ENCODE measurements around the gene ST6GAL1.
"Not testable (repeated sequence)": the region's sequence is repeated elsewhere in the genome, so short reads cannot be mapped to it uniquely, and the experiment has no call there.

Gene ST6GAL1

DNA sequence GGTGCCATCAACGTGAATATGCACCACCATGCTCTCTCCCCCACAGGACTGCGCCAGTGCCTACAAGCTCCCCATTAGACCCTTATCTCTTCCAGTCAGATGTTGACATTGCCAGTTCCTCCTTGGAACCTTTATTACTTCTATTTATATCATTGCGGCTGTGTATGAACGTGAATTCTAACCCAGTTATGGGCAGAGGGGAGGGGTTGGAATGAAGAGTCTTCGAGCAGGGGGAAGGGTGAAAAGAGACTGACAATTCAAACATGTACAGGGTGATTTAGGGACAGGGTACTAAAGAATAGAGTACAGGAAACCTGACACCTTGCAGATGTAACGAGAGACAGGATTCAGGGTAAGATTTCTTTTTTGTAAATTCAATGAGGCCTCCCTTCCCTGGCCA lies 41.8 kb upstream of the ST6GAL1 start:
- TF ChIP-seq, protein P1, sequence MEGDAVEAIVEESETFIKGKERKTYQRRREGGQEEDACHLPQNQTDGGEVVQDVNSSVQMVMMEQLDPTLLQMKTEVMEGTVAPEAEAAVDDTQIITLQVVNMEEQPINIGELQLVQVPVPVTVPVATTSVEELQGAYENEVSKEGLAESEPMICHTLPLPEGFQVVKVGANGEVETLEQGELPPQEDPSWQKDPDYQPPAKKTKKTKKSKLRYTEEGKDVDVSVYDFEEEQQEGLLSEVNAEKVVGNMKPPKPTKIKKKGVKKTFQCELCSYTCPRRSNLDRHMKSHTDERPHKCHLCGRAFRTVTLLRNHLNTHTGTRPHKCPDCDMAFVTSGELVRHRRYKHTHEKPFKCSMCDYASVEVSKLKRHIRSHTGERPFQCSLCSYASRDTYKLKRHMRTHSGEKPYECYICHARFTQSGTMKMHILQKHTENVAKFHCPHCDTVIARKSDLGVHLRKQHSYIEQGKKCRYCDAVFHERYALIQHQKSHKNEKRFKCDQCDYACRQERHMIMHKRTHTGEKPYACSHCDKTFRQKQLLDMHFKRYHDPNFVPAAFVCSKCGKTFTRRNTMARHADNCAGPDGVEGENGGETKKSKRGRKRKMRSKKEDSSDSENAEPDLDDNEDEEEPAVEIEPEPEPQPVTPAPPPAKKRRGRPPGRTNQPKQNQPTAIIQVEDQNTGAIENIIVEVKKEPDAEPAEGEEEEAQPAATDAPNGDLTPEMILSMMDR (IDR thresholded peaks at IDR 0.05; ENCODE audit: low read depth, low read length), result no peak
- H3K4me3 ChIP-seq (ENCODE audit: low read depth, low read length), result no peak overlapping the region

DNA sequence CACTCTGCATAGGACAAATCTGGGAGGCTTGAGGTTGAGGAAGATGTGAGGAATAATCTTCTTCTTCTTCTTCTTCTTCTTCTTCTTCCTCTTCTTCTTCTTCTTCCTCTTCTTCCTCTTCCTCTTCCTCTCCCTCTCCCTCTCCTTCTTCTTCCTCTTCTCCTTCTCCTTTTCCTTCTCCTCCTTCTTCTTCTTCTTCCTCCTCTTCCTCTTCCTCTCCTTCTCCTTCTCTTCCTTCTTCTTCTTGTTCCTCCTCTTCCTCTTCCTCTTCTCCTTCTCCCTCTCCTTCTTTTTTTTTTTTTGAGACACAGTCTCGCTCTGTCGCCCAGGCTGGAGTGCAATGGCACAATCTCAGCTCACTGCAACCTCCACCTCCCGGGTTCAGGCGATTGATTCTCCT lies 40.6 kb upstream of the ST6GAL1 start:
- not testable (repeated sequence) for H3K4me3 ChIP-seq (ENCODE audit: low read depth, low read length)

DNA sequence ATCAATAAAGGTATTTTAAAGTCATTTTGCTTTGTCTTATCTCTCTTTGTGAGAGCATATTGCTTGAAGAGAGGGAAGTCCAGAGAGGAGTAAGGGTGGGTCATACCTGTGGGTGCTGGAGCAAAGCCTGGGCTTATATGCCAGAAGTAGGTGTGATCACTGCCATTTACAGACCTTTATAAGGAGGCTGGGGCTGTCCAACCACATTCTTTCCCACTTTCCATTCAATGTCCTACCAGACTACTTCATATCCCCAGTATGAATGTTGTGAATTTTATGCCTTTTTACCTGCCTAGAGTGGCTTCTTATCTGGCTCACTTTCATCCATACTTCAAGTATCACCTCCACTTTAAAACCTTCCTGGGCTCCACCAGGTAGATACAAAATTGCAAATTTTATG lies 39.4 kb upstream of the ST6GAL1 start:
- TF ChIP-seq, protein P1 (IDR thresholded peaks at IDR 0.05; ENCODE audit: low read depth, low read length), result no peak
- no peak overlapping the region for H3K4me3 ChIP-seq (ENCODE audit: low read depth, low read length)

DNA sequence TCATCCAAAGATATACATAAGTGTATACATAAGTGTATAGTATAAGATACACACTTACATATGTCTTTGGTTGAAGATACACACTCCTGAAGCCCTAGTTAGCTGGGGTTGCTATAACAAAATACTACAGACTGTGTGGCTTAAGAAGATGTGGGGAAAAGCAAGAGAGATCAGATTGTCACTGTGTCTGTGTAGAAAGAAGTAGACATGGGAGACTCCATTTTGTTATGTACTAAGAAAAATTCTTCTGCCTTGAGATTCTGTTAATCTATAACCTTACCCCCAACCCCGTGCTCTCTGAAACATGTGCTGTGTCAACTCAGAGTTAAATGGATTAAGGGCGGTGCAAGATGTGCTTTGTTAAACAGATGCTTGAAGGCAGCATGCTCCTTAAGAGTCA lies 37.3 kb upstream of the ST6GAL1 start:
- H3K4me3 ChIP-seq (ENCODE audit: low read depth, low read length), result not testable (repeated sequence)

DNA sequence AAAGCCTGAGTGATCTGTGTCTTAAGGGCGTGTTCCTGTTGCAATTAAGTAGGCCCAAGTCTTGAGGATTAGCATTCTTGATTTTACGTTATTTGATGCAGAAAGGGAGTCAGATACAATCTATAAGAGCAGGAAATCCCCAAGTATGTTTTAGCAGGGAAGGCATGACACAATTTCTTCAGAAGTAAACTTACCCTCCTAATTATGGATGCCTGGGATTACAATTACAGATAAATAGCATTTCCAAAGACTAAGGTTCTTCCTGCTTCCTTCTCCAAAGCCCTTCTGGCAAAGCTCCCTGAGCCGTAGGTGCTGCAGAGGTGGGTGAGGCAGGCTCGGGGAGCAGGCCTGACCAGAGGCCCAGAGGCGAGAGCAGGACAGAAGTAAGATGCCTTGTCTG lies 34.9 kb upstream of the ST6GAL1 start:
- H3K4me3 ChIP-seq (ENCODE audit: low read depth, low read length), result no peak overlapping the region
- TF ChIP-seq, protein P1 (IDR thresholded peaks at IDR 0.05; ENCODE audit: low read depth, low read length), result no peak

DNA sequence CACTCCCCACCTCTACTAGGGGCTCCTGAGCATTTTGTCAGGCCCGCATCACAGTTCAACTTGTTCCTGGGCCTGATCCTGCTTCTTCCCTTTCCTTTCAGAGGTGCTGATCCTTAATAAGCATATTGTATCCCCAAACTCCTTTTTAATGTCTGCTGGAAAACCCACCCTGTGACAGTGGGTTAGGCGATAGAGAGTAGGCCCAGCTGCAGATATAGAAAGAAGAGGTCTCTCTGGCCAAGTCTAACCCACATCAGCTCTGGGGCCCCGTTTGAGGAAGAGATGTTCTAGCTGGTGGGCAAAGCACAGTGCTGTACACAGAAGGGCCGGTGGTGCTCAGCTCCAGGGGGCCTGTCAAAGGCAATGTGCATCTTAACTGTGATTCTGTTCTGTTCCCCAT lies 34.3 kb upstream of the ST6GAL1 start:
- H3K4me3 ChIP-seq (ENCODE audit: low read depth, low read length), result no peak overlapping the region
- TF ChIP-seq, protein P1 (IDR thresholded peaks at IDR 0.05; ENCODE audit: low read depth, low read length), result no peak

DNA sequence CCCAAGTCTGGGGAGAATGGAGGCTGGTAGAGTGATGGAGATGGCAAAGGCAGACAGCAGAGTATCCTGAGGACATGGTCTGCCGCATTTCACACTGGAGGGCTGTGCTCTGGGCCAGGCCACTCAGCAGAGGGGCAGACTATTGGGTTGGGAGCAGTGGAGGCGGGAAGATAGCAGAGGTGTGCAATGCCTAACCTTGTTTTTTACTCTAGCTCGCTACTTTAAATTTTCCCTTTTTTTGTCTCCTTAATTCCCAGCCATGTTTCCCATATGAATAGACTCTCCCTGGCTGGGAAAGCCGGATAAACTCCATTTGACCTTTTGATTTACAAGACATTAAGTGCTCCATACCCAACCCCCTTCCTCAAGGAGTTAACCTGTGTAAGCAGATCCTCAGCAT lies 33.5 kb upstream of the ST6GAL1 start:
- TF ChIP-seq, protein P1 (IDR thresholded peaks at IDR 0.05; ENCODE audit: low read depth, low read length), result no peak
- H3K4me3 ChIP-seq (ENCODE audit: low read depth, low read length), result no peak overlapping the region

DNA sequence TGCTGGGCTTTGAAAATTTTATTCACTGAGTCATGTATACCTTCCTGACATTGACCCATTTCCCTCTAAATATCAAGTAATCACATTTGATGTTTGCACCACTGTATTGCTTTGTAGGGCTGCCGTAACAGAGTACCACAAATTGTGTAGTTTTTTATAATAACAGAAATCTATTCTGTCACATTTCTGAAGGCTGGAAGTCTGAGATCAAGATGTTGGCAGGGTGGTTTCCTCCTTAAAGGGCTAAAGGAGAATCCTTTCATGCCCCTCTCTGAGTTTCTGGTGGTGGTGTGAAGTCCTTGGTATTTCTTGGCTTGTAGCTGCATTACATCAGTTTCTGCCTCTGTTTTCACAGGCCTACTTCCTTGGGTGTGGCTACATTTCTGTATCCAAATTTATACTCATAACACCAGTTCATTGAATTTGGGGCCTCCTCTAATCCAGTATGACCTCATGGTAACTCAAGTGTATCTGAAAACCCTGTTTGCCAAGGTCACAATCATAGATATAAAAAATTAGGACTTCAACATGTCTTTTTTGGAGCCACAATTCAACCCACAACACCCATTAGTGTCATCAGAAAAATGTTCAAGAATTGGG lies 29.1 kb upstream of the ST6GAL1 start:
- TF ChIP-seq, protein P1 (IDR thresholded peaks at IDR 0.05; ENCODE audit: low read depth, low read length), result no peak
- H3K4me3 ChIP-seq (ENCODE audit: low read depth, low read length), result no peak overlapping the region

All from WI38 (cell line).